ENCODE data around the gene RPTN. TPM values are rescaled to one million over a fixed set of nuclear protein-coding genes. Genes with fewer than 3 reads are reported as not detected.

RPTN gene
- total RNA-seq, 1 experiment from 2014 or later = not detected

GRCh38 chr1:152104854-152105253 lies 54.2 kb downstream of the RPTN start:
- ChIA-PET CTCF (no interaction called here), POLR2A (ENCODE audit: unreplicated experiment) (no interaction called here)
- TF ChIP-seq EZH2 (IDR thresholded peaks at IDR 0.05; ENCODE audit: low read depth) = no peak
- no peak for TF ChIP-seq CTCF (conservative IDR thresholded peaks at IDR 0.05)
- H2AFZ ChIP-seq = no peak overlapping the region
- H3K9me3 ChIP-seq (ENCODE audit: insufficient read depth, low read depth) = peaks cover 9% of the 10 kb centered on the region; the same call in 1 of the 2 replicates
- no peak overlapping the region for H3K27ac ChIP-seq
- no peaks in the 10 kb centered on the region for H3K79me2 ChIP-seq (ENCODE audit: low read depth)
- no peak for DNase-seq
- H3K27me3 ChIP-seq (ENCODE audit: insufficient read depth, low read depth) = peaks cover 12% of the 10 kb centered on the region
- BruUV-seq (replicated peaks) = no TSS peak
- no peaks in the 10 kb centered on the region for H3F3A ChIP-seq (ENCODE audit: insufficient read depth, low read depth)
- H3K4me2 ChIP-seq = no peak overlapping the region
- H3K4me1 ChIP-seq (replicated peaks; ENCODE audit: insufficient read depth) = 0 out of 2 replicates have a peak, but pooled peaks cover 5% of the 10 kb centered on the region
- H3K4me3 ChIP-seq = no peak overlapping the region
- intact Hi-C loops (cut with micrococcal nuclease; ENCODE audit: unreplicated experiment) = no loop called here
- no peaks in the 10 kb centered on the region for H3K36me3 ChIP-seq (ENCODE audit: low read depth)
- H3K9me2 ChIP-seq (ENCODE audit: insufficient read depth) = no peaks in the 10 kb centered on the region
- no peaks in the 10 kb centered on the region for H4K20me1 ChIP-seq (ENCODE audit: insufficient read depth)

Other genes starting within 250 kb of the RPTN start
- 24.1 and 41.4 TPM in 2 replicates for gene THEM4, start 249.7 kb downstream of the RPTN start, total RNA-seq (2021)
- 966 and 1,436 TPM in 2 replicates for gene S100A10, start 165.4 kb downstream of the RPTN start, total RNA-seq (2021)
- gene S100A11, start 122.2 kb downstream of the RPTN start, total RNA-seq (2021) = 578 and 868 TPM in 2 replicates
- gene TCHHL1, start 70.2 kb downstream of the RPTN start, total RNA-seq (2021) = not detected in 2 replicates
- gene TCHH, start 43.8 kb downstream of the RPTN start, total RNA-seq (2021) = 0.04 TPM in 1 of 2 replicates, not detected in the other
- not detected in 2 replicates for gene HRNR, start 65.0 kb upstream of the RPTN start, total RNA-seq (2021)
- not detected in 2 replicates for gene FLG, start 166.0 kb upstream of the RPTN start, total RNA-seq (2021)
- gene FLG2, start 200.8 kb upstream of the RPTN start, total RNA-seq (2021) = not detected in 2 replicates

All from PC-9 (cell line).